Coronary artery (tissue), 2 donors: Measurements from ENCODE around the gene HPSE2.

Source experiments
- DNase-seq: peaks from one replicate; pipeline ENCODE4 v3.0.0-alpha.2; 2017; ENCODE audit warnings: low spot score
- H3K27ac ChIP-seq, 2 donors: fragments of 200-600 bp; sonication (generic); one replicate each; pipeline ENCODE4 v1.5.1; 2016 to 2019
- H3K4me3 ChIP-seq: fragments of 200-600 bp; sonication (generic); 2 replicates; pipeline ENCODE4 v1.5.1; 2016; ENCODE audit warnings: mild to moderate bottlenecking, moderate library complexity
- CTCF ChIP-seq: fragments of 200-600 bp; sonication (generic); IDR thresholded peaks from one replicate; pipeline ENCODE4 v1.5.1; 2019; ENCODE audit warnings: antibody characterized with exemption

HPSE2 gene

DNA sequence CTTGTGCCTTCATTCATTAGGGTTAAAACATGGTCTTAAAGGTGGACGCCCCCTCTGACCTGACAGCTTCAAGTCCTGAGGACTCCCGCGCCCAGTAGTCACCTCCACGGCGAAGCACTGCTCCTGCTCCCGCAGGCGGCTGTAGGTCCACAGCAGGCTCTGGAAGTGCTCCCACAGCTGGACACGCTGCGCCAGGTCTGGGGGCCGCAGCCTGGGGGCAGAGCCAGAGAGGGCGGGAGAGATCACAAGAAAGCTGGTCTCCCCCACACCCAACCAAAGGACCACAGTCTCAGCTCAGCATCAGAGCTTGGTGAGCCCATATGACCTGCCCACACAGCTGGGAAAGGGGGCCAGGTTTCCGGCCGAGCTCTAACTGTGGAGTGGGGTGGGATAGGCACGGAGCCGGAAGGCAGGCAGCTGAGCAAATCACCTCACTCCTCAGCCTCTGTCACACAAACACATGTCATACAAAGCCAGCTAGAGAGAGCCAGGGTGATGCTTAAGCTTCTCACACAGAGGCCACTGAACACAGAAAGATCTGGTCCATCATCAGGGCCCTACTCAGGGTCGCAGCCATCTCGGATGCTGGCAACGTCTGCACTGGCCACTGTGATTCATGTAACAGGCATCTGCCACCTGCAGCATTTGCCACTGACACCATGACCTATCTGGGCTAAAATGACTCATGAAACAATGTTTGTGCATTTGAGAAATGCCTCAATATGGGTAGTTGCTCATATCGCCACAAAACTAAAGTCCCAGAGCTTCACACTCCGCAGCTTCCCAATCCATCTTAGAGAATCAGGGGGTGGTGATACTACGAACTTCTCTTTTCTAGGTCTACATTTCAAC lies 801.5 kb downstream of the HPSE2 start:
- TF ChIP-seq CTCF = no peak
- no peak for DNase-seq
- Histone ChIP-seq H3K27ac (no peak overlapping the region), H3K4me3 (no peak overlapping the region)

- no peak for TF ChIP-seq CTCF
- Histone ChIP-seq H3K27ac (no peak overlapping the region), H3K4me3 (no peak overlapping the region)
- no peak for DNase-seq
Measured at GRCh38 chr10:98433371-98433770, 802.3 kb downstream of the HPSE2 start.

DNA sequence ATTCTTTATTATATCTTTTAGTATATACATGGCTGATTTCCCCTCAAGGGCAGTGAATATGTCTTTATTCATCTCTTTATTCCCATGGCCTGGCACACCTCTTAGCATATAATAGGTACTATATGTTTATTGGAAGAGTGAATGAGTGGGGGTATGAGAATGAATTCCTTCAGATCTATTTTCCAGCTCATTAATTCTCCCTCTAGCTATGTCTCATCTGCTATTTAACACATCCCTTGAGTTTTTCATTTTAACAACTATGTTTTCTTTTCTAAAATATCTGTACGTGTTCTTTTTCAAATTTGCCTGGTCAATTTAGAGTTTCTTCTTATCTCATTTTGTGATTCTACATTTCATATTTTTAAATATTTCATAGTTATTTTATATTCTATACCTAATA lies 803.3 kb downstream of the HPSE2 start:
- no peak for TF ChIP-seq CTCF
- Histone ChIP-seq H3K4me3 (no peak overlapping the region), H3K27ac (no peak overlapping the region)
- no peak for DNase-seq

DNA sequence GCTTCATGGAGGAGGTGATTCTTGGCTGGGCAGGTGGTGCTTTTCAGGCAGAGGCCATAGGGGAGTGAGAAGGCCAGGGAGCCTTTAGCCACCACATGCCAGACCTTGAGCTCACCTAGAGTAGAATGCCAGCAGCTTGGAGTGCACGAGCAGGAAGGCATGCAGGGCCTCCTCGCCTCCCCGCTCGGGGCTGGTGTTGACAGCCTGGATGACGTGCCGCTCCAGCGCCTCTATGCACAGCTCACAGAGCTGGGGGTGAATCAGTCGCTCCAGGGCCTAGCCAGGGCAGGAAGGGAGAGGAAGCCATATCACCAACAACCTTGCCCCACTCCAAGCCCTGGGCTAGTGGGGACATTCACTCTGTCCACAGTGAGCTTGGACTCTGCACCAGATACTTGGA lies 804.6 kb downstream of the HPSE2 start:
- Histone ChIP-seq H3K27ac (no peak overlapping the region), H3K4me3 (no peak overlapping the region)
- no peak for TF ChIP-seq CTCF
- DNase-seq = no peak

GRCh38 chr10:98430427-98430826 lies 805.2 kb downstream of the HPSE2 start:
- no peak for TF ChIP-seq CTCF
- DNase-seq = no peak
- Histone ChIP-seq H3K4me3 (no peak overlapping the region), H3K27ac (no peak overlapping the region)

DNA sequence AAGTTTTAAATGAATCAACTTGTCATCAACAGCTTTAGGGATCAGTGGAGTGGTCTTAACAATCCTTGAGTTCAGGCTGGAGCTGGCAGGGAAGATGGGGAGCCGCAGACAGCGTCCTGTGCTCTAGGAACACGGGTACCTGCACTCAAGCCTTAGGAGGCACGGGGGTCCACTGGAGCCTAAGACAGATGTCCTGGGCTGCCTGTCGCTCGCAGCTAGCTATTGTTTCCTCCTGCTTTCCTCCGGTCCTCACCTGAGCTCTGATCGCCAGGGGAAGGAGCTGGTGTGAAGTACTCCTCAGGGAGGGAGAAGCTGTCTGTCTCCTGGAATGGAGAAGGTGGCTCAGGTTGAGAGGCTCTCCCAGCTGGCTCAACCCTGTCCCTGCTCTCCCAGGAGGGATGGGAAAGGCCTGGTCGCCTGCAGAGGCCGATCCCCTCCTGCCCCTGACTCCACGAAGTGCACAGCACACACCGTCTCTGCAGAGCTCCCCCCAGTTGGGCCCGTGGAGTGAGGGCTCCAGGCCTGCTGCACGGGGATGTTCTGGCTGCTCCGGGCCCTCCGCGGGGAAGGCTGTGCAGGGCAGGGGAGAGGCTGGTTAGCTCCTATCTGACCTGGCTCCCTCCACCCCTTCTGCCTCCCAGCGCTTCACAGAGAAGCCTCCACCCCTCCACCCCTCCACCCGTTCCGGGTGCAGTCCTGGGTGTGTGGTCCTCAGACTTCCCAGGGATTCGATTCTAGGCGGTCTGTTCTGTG lies 806.2 kb downstream of the HPSE2 start:
- Histone ChIP-seq H3K4me3 (no peak overlapping the region), H3K27ac (no peak overlapping the region)
- no peak for TF ChIP-seq CTCF
- DNase-seq = no peak
